Measurements from ENCODE around the gene PAX6. TPM values are rescaled to one million over a fixed set of nuclear protein-coding genes. Genes with fewer than 3 reads are reported as not detected.

The PAX6 gene
- total and polyA plus RNA-seq, 3 experiments from 2014 or later, result not detected

- no peaks in the 10 kb centered on the region for H3K9me3 ChIP-seq (ENCODE audit: low read length)
- no peak overlapping the region for H3K27ac ChIP-seq (ENCODE audit: low read depth, low read length)
- DNase-seq, result no peak
- peaks cover 44 to 54% (median 47%) of the 10 kb centered on the region in 3 donors for H3K4me1 Mint-ChIP-seq
- peak overlapping the region in 6 of 7 donors; percentile 2 to 57 (median 24) for H3K4me3 Mint-ChIP-seq
- H3K4me1 ChIP-seq (ENCODE audit: insufficient read depth, low read length), result peaks cover 16% of the 10 kb centered on the region
- CTCF ChIA-PET, result no interaction called here
- no peak overlapping the region for H3K4me3 ChIP-seq (ENCODE audit: low read length)
- H3K27ac Mint-ChIP-seq, result peak overlapping the region in 3 of 8 donors; percentile 8 to 51 (median 25)
- peaks cover 67% of the 10 kb centered on the region for H3K27me3 ChIP-seq (ENCODE audit: insufficient read depth, low read length, poor library complexity, severe bottlenecking)
- peaks cover 9 to 56% (median 41%) of the 10 kb centered on the region in 5 donors for H3K9me3 Mint-ChIP-seq
- H3K27me3 Mint-ChIP-seq, result peaks cover 77 to 96% of the 10 kb centered on the region in 2 donors
- H3K36me3 Mint-ChIP-seq, result peaks cover 0 to 5% (median 0%) of the 10 kb centered on the region in 3 donors
- H3K36me3 ChIP-seq (ENCODE audit: insufficient read depth, low read length), result no peaks in the 10 kb centered on the region
- POLR2A ChIA-PET, result no interaction called here
Observed at GRCh38 chr11:31799435-31800397, 11.4 kb downstream of the PAX6 start.

GRCh38 chr11:31798554-31799434 lies 12.3 kb downstream of the PAX6 start:
- ChIA-PET CTCF (no interaction called here), POLR2A (no interaction called here)
- Mint-ChIP-seq H3K36me3 (peaks cover 0 to 5% (median 0%) of the 10 kb centered on the region in 3 donors), H3K4me3 (peak overlapping the region in 4 of 7 donors; percentile 15 to 44 (median 29)), H3K4me1 (peaks cover 35 to 45% (median 38%) of the 10 kb centered on the region in 3 donors), H3K9me3 (peaks cover 9 to 47% (median 37%) of the 10 kb centered on the region in 5 donors), H3K27ac (no peak overlapping the region), H3K27me3 (peaks cover 68 to 91% of the 10 kb centered on the region in 2 donors)
- H3K4me3 ChIP-seq (ENCODE audit: low read length), result no peak overlapping the region
- no peak for DNase-seq
- H3K27ac ChIP-seq (ENCODE audit: low read depth, low read length), result no peak overlapping the region
- peaks cover 7% of the 10 kb centered on the region for H3K4me1 ChIP-seq (ENCODE audit: insufficient read depth, low read length)
- no peaks in the 10 kb centered on the region for H3K36me3 ChIP-seq (ENCODE audit: insufficient read depth, low read length)
- H3K9me3 ChIP-seq (ENCODE audit: low read length), result no peaks in the 10 kb centered on the region
- peaks cover 57% of the 10 kb centered on the region for H3K27me3 ChIP-seq (ENCODE audit: insufficient read depth, low read length, poor library complexity, severe bottlenecking)

GRCh38 chr11:31798057-31798553 lies 13.0 kb downstream of the PAX6 start:
- Histone ChIP-seq H3K36me3 (ENCODE audit: insufficient read depth, low read length) (no peaks in the 10 kb centered on the region), H3K9me3 (ENCODE audit: low read length) (no peaks in the 10 kb centered on the region), H3K27ac (ENCODE audit: low read depth, low read length) (no peak overlapping the region), H3K27me3 (ENCODE audit: insufficient read depth, low read length, poor library complexity, severe bottlenecking) (peaks cover 50% of the 10 kb centered on the region), H3K4me1 (ENCODE audit: insufficient read depth, low read length) (peaks cover under 1% of the 10 kb centered on the region), H3K4me3 (ENCODE audit: low read length) (no peak overlapping the region)
- POLR2A ChIA-PET, result no interaction called here
- peaks cover 28 to 38% (median 31%) of the 10 kb centered on the region in 3 donors for H3K4me1 Mint-ChIP-seq
- peak overlapping the region in 5 of 7 donors; percentile 7 to 78 (median 50) for H3K4me3 Mint-ChIP-seq
- no peak for DNase-seq
- peak overlapping the region in 2 of 8 donors; percentile 11 to 68 for H3K27ac Mint-ChIP-seq
- H3K9me3 Mint-ChIP-seq, result peaks cover 4 to 41% (median 32%) of the 10 kb centered on the region in 5 donors
- CTCF ChIA-PET, result no interaction called here
- H3K27me3 Mint-ChIP-seq, result peaks cover 67 to 91% of the 10 kb centered on the region in 2 donors
- peaks cover 0 to 6% (median 0%) of the 10 kb centered on the region in 3 donors for H3K36me3 Mint-ChIP-seq

GRCh38 chr11:31797190-31798056 lies 13.7 kb downstream of the PAX6 start:
- Mint-ChIP-seq H3K9me3 (peaks cover 3 to 36% (median 27%) of the 10 kb centered on the region in 5 donors), H3K4me3 (peak overlapping the region in 6 of 7 donors; percentile 2 to 78 (median 29)), H3K27ac (peak overlapping the region in 2 of 8 donors; percentile 11 to 68), H3K27me3 (peaks cover 64 to 91% of the 10 kb centered on the region in 2 donors), H3K36me3 (peaks cover 0 to 9% (median 0%) of the 10 kb centered on the region in 3 donors), H3K4me1 (peaks cover 23 to 32% (median 28%) of the 10 kb centered on the region in 3 donors)
- no peak for DNase-seq
- ChIA-PET CTCF (no interaction called here), POLR2A (no interaction called here)
- Histone ChIP-seq H3K4me3 (ENCODE audit: low read length) (no peak overlapping the region), H3K9me3 (ENCODE audit: low read length) (no peaks in the 10 kb centered on the region), H3K4me1 (ENCODE audit: insufficient read depth, low read length) (no peaks in the 10 kb centered on the region), H3K27me3 (ENCODE audit: insufficient read depth, low read length, poor library complexity, severe bottlenecking) (peaks cover 44% of the 10 kb centered on the region), H3K36me3 (ENCODE audit: insufficient read depth, low read length) (no peaks in the 10 kb centered on the region), H3K27ac (ENCODE audit: low read depth, low read length) (no peak overlapping the region)

- H3K36me3 ChIP-seq (ENCODE audit: insufficient read depth, low read length), result no peaks in the 10 kb centered on the region
- H3K27me3 ChIP-seq (ENCODE audit: insufficient read depth, low read length, poor library complexity, severe bottlenecking), result peaks cover 44% of the 10 kb centered on the region
- H3K4me3 Mint-ChIP-seq, result peak overlapping the region in 1 of 7 donors; percentile 59
- H3K4me3 ChIP-seq (ENCODE audit: low read length), result no peak overlapping the region
- H3K9me3 Mint-ChIP-seq, result peaks cover 3 to 29% (median 25%) of the 10 kb centered on the region in 5 donors
- peak overlapping the region in 1 of 8 donors; percentile 68 for H3K27ac Mint-ChIP-seq
- no peaks in the 10 kb centered on the region for H3K4me1 ChIP-seq (ENCODE audit: insufficient read depth, low read length)
- H3K9me3 ChIP-seq (ENCODE audit: low read length), result no peaks in the 10 kb centered on the region
- no peak overlapping the region for H3K27ac ChIP-seq (ENCODE audit: low read depth, low read length)
- ChIA-PET POLR2A (no interaction called here), CTCF (no interaction called here)
- H3K36me3 Mint-ChIP-seq, result peaks cover 0 to 9% (median 0%) of the 10 kb centered on the region in 3 donors
- no peak for DNase-seq
- H3K4me1 Mint-ChIP-seq, result peaks cover 23 to 31% (median 28%) of the 10 kb centered on the region in 3 donors
- H3K27me3 Mint-ChIP-seq, result peaks cover 57 to 84% of the 10 kb centered on the region in 2 donors
Observed at GRCh38 chr11:31796499-31797189, 14.5 kb downstream of the PAX6 start.

- CTCF ChIA-PET, result interaction anchor here (0.6 kb wide), 1 partner anchor 12 kb away, joined by 3 read pairs; no protein-coding TSS in a partner anchor
Observed at GRCh38 chr11:31795706-31796498, 15.2 kb downstream of the PAX6 start.

More at GRCh38 chr11:31795706-31796498, 15.2 kb downstream of the PAX6 start:
- no peak for DNase-seq
- Mint-ChIP-seq H3K27ac (no peak overlapping the region), H3K36me3 (peaks cover 0 to 9% (median 0%) of the 10 kb centered on the region in 3 donors), H3K4me1 (peaks cover 19 to 28% (median 24%) of the 10 kb centered on the region in 3 donors), H3K27me3 (peaks cover 50 to 77% of the 10 kb centered on the region in 2 donors), H3K4me3 (no peak overlapping the region), H3K9me3 (peaks cover 3 to 22% (median 19%) of the 10 kb centered on the region in 5 donors)
- POLR2A ChIA-PET, result no interaction called here
- H3K36me3 ChIP-seq (ENCODE audit: insufficient read depth, low read length), result no peaks in the 10 kb centered on the region
- H3K9me3 ChIP-seq (ENCODE audit: low read length), result no peaks in the 10 kb centered on the region
- H3K27ac ChIP-seq (ENCODE audit: low read depth, low read length), result no peak overlapping the region
- no peaks in the 10 kb centered on the region for H3K4me1 ChIP-seq (ENCODE audit: insufficient read depth, low read length)
- no peak overlapping the region for H3K4me3 ChIP-seq (ENCODE audit: low read length)
- peaks cover 36% of the 10 kb centered on the region for H3K27me3 ChIP-seq (ENCODE audit: insufficient read depth, low read length, poor library complexity, severe bottlenecking)

Data from CD8-positive, alpha-beta memory T cell (primary cell).